Stimulated activated CD4-positive, alpha-beta T cell treated with anti-CD3 and anti-CD28 coated beads, Interleukin-15, amount 100 ng/mL, for 24 hours (primary cell): ENCODE results near the gene SRSF3.

Source experiments
- DNase-seq: peaks from one replicate; pipeline ENCODE4 v3.0.0-alpha.2; 2020

Gene SRSF3

GRCh38 chr6:36624461-36625157 lies 30.4 kb downstream of the SRSF3 start:
- DNase-seq, result no peak

- DNase-seq, result no peak
Measured at GRCh38 chr6:36625158-36625919, 31.2 kb downstream of the SRSF3 start.

GRCh38 chr6:36626636-36627035 lies 32.5 kb downstream of the SRSF3 start:
- no peak for DNase-seq

GRCh38 chr6:36627141-36627540 lies 33.0 kb downstream of the SRSF3 start:
- no peak for DNase-seq

- DNase-seq, result no peak
Measured at GRCh38 chr6:36627801-36628246, 33.7 kb downstream of the SRSF3 start.

- no peak for DNase-seq
Measured at GRCh38 chr6:36629784-36630183, 35.6 kb downstream of the SRSF3 start.

GRCh38 chr6:36631326-36632011 lies 37.3 kb downstream of the SRSF3 start:
- DNase-seq, result no peak

- no peak for DNase-seq
Measured at GRCh38 chr6:36633370-36633769, 39.2 kb downstream of the SRSF3 start.

GRCh38 chr6:36633915-36634314 lies 39.8 kb downstream of the SRSF3 start:
- DNase-seq, result no peak

GRCh38 chr6:36634317-36635108 lies 40.4 kb downstream of the SRSF3 start:
- DNase-seq, result no peak

GRCh38 chr6:36636283-36636682 lies 42.1 kb downstream of the SRSF3 start:
- no peak for DNase-seq

- DNase-seq, result no peak
Measured at GRCh38 chr6:36636687-36637418, 42.7 kb downstream of the SRSF3 start.

GRCh38 chr6:36638579-36638978 lies 44.4 kb downstream of the SRSF3 start:
- no peak for DNase-seq

- DNase-seq, result no peak
Measured at GRCh38 chr6:36639171-36639808, 45.1 kb downstream of the SRSF3 start.

- DNase-seq, result no peak
Measured at GRCh38 chr6:36641543-36641942, 47.4 kb downstream of the SRSF3 start.

- no peak for DNase-seq
Measured at GRCh38 chr6:36642913-36643817, 49.0 kb downstream of the SRSF3 start.

GRCh38 chr6:36643977-36644376 lies 49.8 kb downstream of the SRSF3 start:
- no peak for DNase-seq

- DNase-seq, result no peak
Measured at GRCh38 chr6:36649086-36649485, 54.9 kb downstream of the SRSF3 start.

- DNase-seq, result no peak
Measured at GRCh38 chr6:36649701-36650484, 55.7 kb downstream of the SRSF3 start.
